IMR-90 (cell line): ENCODE results near the gene PLXNB1. TPM values are rescaled to one million over a fixed set of nuclear protein-coding genes. Genes with fewer than 3 reads are reported as not detected.

Source experiments
- ATAC-seq: fragments of 200-7000 bp; cut with Tn5 transposase; 2 replicates; pipeline ENCODE4 v1.9.1; 2020; ENCODE audit warnings: low read depth, mild to moderate bottlenecking, moderate library complexity
- BruUV-seq: library from RNA; stranded (reverse); fragments of 400-500 nt; replicated peaks from 2 replicates; lab custom pipeline; 2021; lab: Mats Ljungman, UMichigan
- CTCF ChIA-PET: fragments of 300-600 bp; formaldehyde crosslinking; extraction: SDS; loops from one replicate; lab custom pipeline; 2021; ENCODE audit warnings: antibody characterized with exemption; lab: Yijun Ruan, JAX
- POLR2A ChIA-PET: fragments of 300-600 bp; sonication (Branson Sonifier 250); formaldehyde crosslinking; loops from one replicate; lab custom pipeline; 2022; ENCODE audit warnings: antibody characterized with exemption; ENCODE audit not compliant: unreplicated experiment; lab: Charles Lee
- DNase-seq: peaks from one replicate; pipeline ENCODE4 v3.0.0; 2013
- H2AFZ ChIP-seq: replicated peaks from 2 replicates; pipeline ENCODE3; 2013; ENCODE audit warnings: low read length, mild to moderate bottlenecking; ENCODE audit not compliant: poor library complexity
- H2AK5ac ChIP-seq: 2 replicates; pipeline ENCODE4 v1.6.1; 2013; ENCODE audit warnings: low read depth, low read length, inconsistent platforms
- H2AK9ac ChIP-seq: replicated peaks from 2 replicates; pipeline ENCODE3; 2013; ENCODE audit warnings: mild to moderate bottlenecking, low read depth, low read length, moderate library complexity; ENCODE audit not compliant: poor library complexity
- H2BK120ac ChIP-seq: 2 replicates; pipeline ENCODE4 v1.6.1; 2013; ENCODE audit warnings: low read depth, low read length, inconsistent platforms
- H2BK15ac ChIP-seq: 3 replicates; pipeline ENCODE4 v1.6.1; 2013; ENCODE audit warnings: low read depth, low read length, inconsistent platforms
- H2BK20ac ChIP-seq: 2 replicates; pipeline ENCODE4 v1.6.1; 2013; ENCODE audit warnings: low read depth, mild to moderate bottlenecking, inconsistent platforms, low read length, moderate library complexity
- H2BK5ac ChIP-seq: 2 replicates; pipeline ENCODE4 v1.6.1; 2013; ENCODE audit warnings: mild to moderate bottlenecking, low read depth, low read length, inconsistent platforms; ENCODE audit not compliant: poor library complexity, severe bottlenecking
- H3K14ac ChIP-seq: replicated peaks from 2 replicates; pipeline ENCODE4 v1.6.1; 2013; ENCODE audit warnings: low read depth, low read length, inconsistent platforms
- H3K18ac ChIP-seq: 2 replicates; pipeline ENCODE4 v1.6.1; 2013; ENCODE audit warnings: low read depth, low read length, control low read depth
- H3K23ac ChIP-seq: 2 replicates; pipeline ENCODE4 v1.6.1; 2013; ENCODE audit warnings: low read depth, low read length, inconsistent platforms
- H3K27ac ChIP-seq: 2 replicates; pipeline ENCODE4 v1.5.1; 2013; ENCODE audit warnings: mild to moderate bottlenecking, control low read depth, low read length; ENCODE audit not compliant: insufficient read depth
- H3K27me3 ChIP-seq: 2 replicates; pipeline ENCODE4 v1.6.1; 2013; ENCODE audit warnings: low read length; ENCODE audit not compliant: control insufficient read depth, insufficient read depth
- H3K36me3 ChIP-seq: 2 replicates; pipeline ENCODE4 v1.6.1; 2013; ENCODE audit warnings: low read length, mixed read lengths; ENCODE audit not compliant: control insufficient read depth, insufficient read depth
- H3K4ac ChIP-seq: 2 replicates; pipeline ENCODE4 v1.6.1; 2013; ENCODE audit warnings: low read depth, low read length, inconsistent platforms
- H3K4me1 ChIP-seq: 2 replicates; pipeline ENCODE4 v1.6.1; 2013; ENCODE audit warnings: low read length, mixed read lengths; ENCODE audit not compliant: control insufficient read depth, insufficient read depth
- H3K4me2 ChIP-seq: 2 replicates; pipeline ENCODE4 v1.6.1; 2013; ENCODE audit warnings: low read depth, mild to moderate bottlenecking, control low read depth, low read length, moderate library complexity
- H3K4me3 ChIP-seq: 2 replicates; pipeline ENCODE4 v1.5.1; 2013; ENCODE audit warnings: low read depth, mild to moderate bottlenecking, control low read depth, low read length, moderate library complexity; ENCODE audit not compliant: insufficient read depth
- H3K56ac ChIP-seq: 2 replicates; pipeline ENCODE4 v1.6.1; 2013; ENCODE audit warnings: low read length, inconsistent platforms; ENCODE audit not compliant: insufficient read depth; ENCODE audit errors: extremely low read depth
- H3K79me1 ChIP-seq, 2 experiments: 2 replicates each; pipeline ENCODE4 v1.6.1; 2013; ENCODE audit warnings: low read length in 2 of 2, inconsistent platforms in 1 of 2, low read depth in 1 of 2
- H3K9ac ChIP-seq: 2 replicates; pipeline ENCODE4 v1.6.1; 2013; ENCODE audit warnings: low read depth, low read length, control low read depth
- H3K9me1 ChIP-seq: 2 replicates; pipeline ENCODE4 v1.6.1; 2013; ENCODE audit warnings: low read length, inconsistent platforms; ENCODE audit not compliant: insufficient read depth
- H3K9me3 ChIP-seq: 2 replicates; pipeline ENCODE4 v1.6.1; 2013; ENCODE audit warnings: low read length; ENCODE audit not compliant: control insufficient read depth, insufficient read depth
- H4K20me1 ChIP-seq: 2 replicates; pipeline ENCODE4 v1.6.1; 2013; ENCODE audit warnings: low read length, inconsistent platforms; ENCODE audit not compliant: insufficient read depth
- H4K5ac ChIP-seq: 2 replicates; pipeline ENCODE4 v1.6.1; 2013; ENCODE audit warnings: mild to moderate bottlenecking, low read depth, low read length, control low read depth
- H4K8ac ChIP-seq, 2 experiments: 2 replicates each; pipeline ENCODE4 v1.6.1; 2013; ENCODE audit warnings: low read depth in 2 of 2, low read length in 2 of 2, control low read depth in 1 of 2, inconsistent platforms in 1 of 2
- H4K91ac ChIP-seq: 2 replicates; pipeline ENCODE4 v1.6.1; 2013; ENCODE audit warnings: low read depth, low read length, inconsistent platforms; ENCODE audit not compliant: insufficient read depth
- FOS ChIP-seq: fragments of 150-350 bp; IDR thresholded peaks from 2 replicates; pipeline ENCODE4 v1.6.1; 2016; ENCODE audit warnings: low read depth, low read length
- WGBS, 2 experiments: methylation state at CpG; one replicate each; pipeline versions ENCODE4 v1.1.5 to v1.1.7; 2013; ENCODE audit warnings: missing lambda C conversion rate in 2 of 2; ENCODE audit not compliant: insufficient read length in 1 of 2; ENCODE audit errors: extremely low coverage in 2 of 2; 5-methylcytosine and 5-hydroxymethylcytosine counted together
- dilution Hi-C: fragments of 300-500 bp; cut with HindIII; formaldehyde crosslinking; loops from one replicate; pipeline ENCODE4 v1.14.3; 2018; ENCODE audit warnings: low sequenced_read_pairs; ENCODE audit not compliant: unreplicated experiment
- in situ Hi-C: fragments of 300-500 bp; cut with MboI; formaldehyde crosslinking; loops from 3 replicates; pipeline ENCODE4 v1.14.3; 2019; ENCODE audit warnings: low sequenced_read_pairs, inconsistent platforms, mixed read lengths
- intact Hi-C: fragments of 100-400 bp; cut with micrococcal nuclease; formaldehyde crosslinking; loops from 2 replicates; pipeline ENCODE4 v1.10.0; 2022
- polyA plus RNA-seq, 3 experiments: library from polyadenylated mRNA; depleted of rRNA; stranded (reverse); fragments of >200 nt; gene quantifications; 2 replicates each; pipeline ENCODE4 v1.2.3, GENCODE V29; 2012; ENCODE audit warnings: low replicate concordance in 1 of 3
- total RNA-seq: library from RNA; depleted of rRNA; stranded (reverse); fragments of >200 nt; gene quantifications from 2 replicates; pipeline ENCODE4 v1.2.3, GENCODE V29; 2012

Gene PLXNB1
- total and polyA plus RNA-seq, 2 of the 4 experiments (the other 2 are of a cell fraction) = 5.2 to 25.3 TPM

- no peak overlapping the region for H2BK15ac ChIP-seq
- H4K20me1 ChIP-seq = no peaks in the 10 kb centered on the region; the same call in 1 of the 2 replicates
- no peak overlapping the region for H2AK5ac ChIP-seq
- ChIA-PET POLR2A (no interaction called here), CTCF (interaction anchor here (1.3 kb wide), 1 partner anchor 17 kb away, joined by 4 read pairs; no protein-coding TSS in a partner anchor)
- H4K8ac ChIP-seq = no peak overlapping the region
- intact Hi-C loops (no loop called here), dilution Hi-C loops (no loop called here), in situ Hi-C loops (no loop called here)
- no peak overlapping the region for H3K4me2 ChIP-seq
- H3K4me3 ChIP-seq = no peak overlapping the region
- no peak overlapping the region for H3K18ac ChIP-seq
- no peak overlapping the region for H3K9ac ChIP-seq
- no peak overlapping the region for H2BK120ac ChIP-seq
- no peak overlapping the region for H2BK20ac ChIP-seq
- no peak overlapping the region for H3K23ac ChIP-seq
- H2AK9ac ChIP-seq = no peak overlapping the region
- H2BK5ac ChIP-seq = no peak overlapping the region
- H3K9me3 ChIP-seq = no peaks in the 10 kb centered on the region
- H3K79me1 ChIP-seq = peaks cover 4 to 19% of the 10 kb centered on the region in 2 experiments; a peak in 3 of 4 replicates
- no peaks in the 10 kb centered on the region for H3K27me3 ChIP-seq
- no peak overlapping the region for H3K27ac ChIP-seq
- H3K4ac ChIP-seq = no peak overlapping the region
- TF ChIP-seq FOS = no peak
- H2AFZ ChIP-seq = no peak overlapping the region
- H4K91ac ChIP-seq = no peak overlapping the region
- peaks cover 47% of the 10 kb centered on the region for H3K36me3 ChIP-seq
- no peaks in the 10 kb centered on the region for H3K4me1 ChIP-seq
- no peak overlapping the region for H4K5ac ChIP-seq
- no peaks in the 10 kb centered on the region for H3K9me1 ChIP-seq
- BruUV-seq = no TSS peak
- no peak for ATAC-seq
- whole genome bisulfite sequencing, 2 experiments = 95% methylated on average over 7 of the region's 9 CpGs; no CpG with 5 or more reads in 1 of the 2 experiments
- no peak overlapping the region for H3K14ac ChIP-seq
- no peak for DNase-seq
- H3K56ac ChIP-seq = no peak overlapping the region
These were observed 11.2 kb downstream of the PLXNB1 start for GRCh38 chr3:48418651-48419050.
